GM18858 (cell line): ENCODE measurements around the gene RALGPS2.

ENCODE experiments used
- ATAC-seq: cut with Tn5 transposase; IDR thresholded peaks from one replicate; pipeline ENCODE4 v1.9.1; 2021; ENCODE audit not compliant: unreplicated experiment

RALGPS2 gene

GRCh38 chr1:178862864-178863263 lies 137.8 kb downstream of the RALGPS2 start:
- no peak for ATAC-seq

GRCh38 chr1:178864326-178864725 lies 139.3 kb downstream of the RALGPS2 start:
- ATAC-seq, result no peak

DNA sequence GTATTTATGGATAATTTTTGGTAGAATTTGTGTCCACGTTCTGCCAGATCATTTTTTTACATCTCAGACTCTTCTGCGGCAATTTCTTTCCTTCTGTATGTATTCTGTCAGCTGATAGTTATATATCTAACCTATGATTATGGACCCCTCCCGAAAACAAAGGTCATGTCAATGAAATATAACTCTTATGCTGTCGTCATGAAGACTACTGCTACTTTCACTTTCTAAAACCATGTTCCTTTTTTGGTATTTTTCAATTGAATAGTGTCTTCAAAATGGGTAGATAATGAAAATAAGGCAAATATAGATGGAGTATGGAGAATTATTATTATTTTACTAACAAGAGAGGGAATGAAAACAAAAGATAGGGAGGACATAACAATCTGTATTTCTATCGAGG lies 142.6 kb downstream of the RALGPS2 start:
- ATAC-seq, result no peak

GRCh38 chr1:178868706-178869105 lies 143.7 kb downstream of the RALGPS2 start:
- no peak for ATAC-seq

- no peak for ATAC-seq
These were observed 144.2 kb downstream of the RALGPS2 start for GRCh38 chr1:178869119-178869697.

- ATAC-seq, result no peak
These were observed 145.2 kb downstream of the RALGPS2 start for GRCh38 chr1:178870221-178870620.

DNA sequence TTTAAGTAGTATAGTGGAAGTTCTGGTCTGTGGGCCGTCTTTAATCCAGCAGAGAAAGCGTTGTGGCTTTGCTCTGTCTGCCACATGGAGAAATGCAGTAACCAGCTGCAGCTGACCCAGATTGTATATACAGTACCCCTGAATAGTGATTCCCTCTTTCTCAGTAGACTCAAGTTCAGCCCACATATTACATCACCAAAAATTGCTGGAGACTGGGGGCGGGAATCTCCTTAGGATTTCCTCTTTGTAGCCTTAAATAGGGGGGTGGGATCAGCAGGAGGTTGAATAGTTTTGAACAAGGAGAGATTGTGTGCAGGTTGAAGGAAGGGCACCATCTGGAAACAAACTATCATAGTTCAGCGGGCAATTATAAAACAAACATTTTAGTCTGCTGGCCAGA lies 145.9 kb downstream of the RALGPS2 start, which contains the start of gene ANGPTL1:
TSS of gene ANGPTL1 (minus strand) at position 134 of the 400 bp plus-strand sequence. CDS start 5,301 bp downstream, outside the sequence.
- ATAC-seq, result no peak

GRCh38 chr1:178871551-178872320 lies 146.7 kb downstream of the RALGPS2 start:
- no peak for ATAC-seq

DNA sequence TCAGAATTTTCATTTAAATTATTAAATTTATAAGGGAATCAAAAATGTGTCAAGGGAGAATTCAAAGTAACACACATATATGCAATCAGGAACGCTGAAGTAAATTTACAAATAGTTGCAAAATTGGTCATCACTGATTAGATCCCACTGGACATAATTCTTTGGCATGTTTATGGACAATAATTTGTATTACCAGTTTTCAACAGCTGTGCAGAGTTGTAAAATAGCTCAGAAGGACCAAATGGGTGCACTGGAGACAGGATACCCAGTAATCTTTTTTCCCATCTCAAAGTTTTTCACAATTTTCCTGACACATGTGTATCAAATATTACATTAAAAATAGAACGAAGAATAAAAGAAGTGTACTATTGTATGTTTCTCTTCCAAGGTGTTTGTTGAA lies 149.9 kb downstream of the RALGPS2 start:
- ATAC-seq, result no peak

GRCh38 chr1:178875936-178876335 lies 150.9 kb downstream of the RALGPS2 start:
- ATAC-seq, result no peak

DNA sequence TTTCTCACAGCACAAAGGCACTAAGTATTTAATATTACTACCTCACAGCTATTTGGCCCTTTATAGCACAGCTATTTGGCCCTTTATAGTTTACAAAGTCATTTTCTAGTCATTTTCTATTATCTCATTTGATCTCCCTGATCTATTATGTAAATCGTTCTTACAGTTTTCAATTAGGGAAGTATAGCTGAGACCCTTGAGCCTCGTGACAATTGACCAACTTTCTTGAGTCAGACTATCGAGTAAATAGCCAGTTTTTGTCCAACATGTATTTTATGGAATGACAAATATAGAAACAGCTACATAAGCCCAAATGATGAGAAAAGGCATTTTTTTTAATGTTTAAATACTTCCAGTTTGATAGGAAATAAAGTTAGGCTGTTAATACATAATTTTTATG lies 152.9 kb downstream of the RALGPS2 start:
- no peak for ATAC-seq

DNA sequence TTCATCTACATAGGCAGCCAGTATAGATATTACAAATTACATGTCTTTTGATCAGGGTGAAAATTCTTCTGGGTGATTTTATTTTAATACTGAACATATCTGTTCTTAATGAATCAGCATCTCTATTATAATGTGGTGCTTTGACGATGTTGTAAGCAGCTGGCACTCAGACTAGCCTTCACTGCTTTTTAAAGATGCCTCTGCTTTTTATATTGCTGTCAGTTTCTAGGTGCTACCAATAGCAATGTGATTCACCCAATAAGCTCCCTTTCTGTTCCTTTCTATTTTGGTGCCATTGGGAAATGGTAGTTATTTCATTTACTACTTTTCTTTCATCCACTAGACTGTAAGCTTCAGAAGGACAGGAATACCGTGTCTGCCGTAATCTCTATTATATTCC lies 156.9 kb downstream of the RALGPS2 start:
- no peak for ATAC-seq

DNA sequence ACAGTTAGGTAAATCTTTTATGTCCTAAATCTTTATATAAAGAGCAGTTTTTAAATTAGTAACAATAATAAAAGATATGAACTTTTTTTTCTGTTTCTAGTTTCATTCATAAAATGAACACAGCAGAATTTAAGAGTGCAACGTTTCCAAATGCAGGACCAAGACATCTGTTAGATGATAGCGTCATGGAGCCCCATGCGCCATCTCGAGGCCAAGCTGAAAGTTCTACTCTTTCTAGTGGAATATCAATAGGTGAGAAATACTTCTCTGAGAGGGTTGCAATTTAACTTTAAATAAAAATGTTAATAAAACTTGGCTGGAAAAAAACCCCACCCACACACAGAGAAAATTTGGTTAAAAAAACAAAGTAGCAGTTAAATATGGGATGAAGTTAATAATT lies 160.8 kb downstream of the RALGPS2 start:
- no peak for ATAC-seq

DNA sequence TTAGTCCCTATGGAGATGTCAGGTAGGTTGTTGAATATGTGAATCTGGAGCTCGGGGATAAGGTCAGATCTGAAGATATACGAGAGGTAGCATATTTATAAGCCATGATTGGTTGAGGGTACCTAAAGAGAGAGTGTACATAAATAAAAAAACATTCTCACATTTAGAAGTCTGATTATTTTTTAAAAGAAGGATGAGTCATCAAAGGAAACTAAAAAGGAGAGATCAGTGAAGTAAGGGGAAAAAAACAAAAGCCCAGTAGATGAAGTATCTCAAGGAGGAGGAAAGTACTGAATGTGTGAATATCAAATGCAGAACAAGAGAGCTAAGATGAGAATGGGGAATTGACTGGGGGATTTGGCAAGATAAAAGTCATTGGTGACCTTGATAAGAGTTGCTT lies 161.5 kb downstream of the RALGPS2 start:
- ATAC-seq, result no peak

- ATAC-seq, result no peak
These were observed 170.9 kb downstream of the RALGPS2 start for GRCh38 chr1:178895928-178896327.

DNA sequence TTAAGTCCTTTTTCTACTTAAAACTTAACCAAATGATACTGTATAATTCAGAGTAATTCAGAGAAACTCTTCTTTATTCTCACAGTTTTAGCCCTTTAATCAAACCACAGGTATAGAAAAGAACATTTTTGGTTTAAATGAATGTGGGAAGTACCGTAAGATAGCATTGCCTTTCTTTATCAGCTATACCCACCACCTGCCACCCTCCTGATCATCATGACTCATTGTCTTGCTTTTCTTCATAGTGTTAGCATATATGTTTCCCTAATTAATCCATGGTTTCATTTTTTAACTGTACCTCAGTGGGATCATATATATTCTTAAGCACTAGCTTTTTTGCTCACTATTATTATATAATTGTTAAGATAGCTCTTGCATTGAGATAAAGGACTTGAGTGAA lies 173.4 kb downstream of the RALGPS2 start:
- ATAC-seq, result no peak

- ATAC-seq, result no peak
These were observed 174.4 kb downstream of the RALGPS2 start for GRCh38 chr1:178899402-178899801.

GRCh38 chr1:178901482-178902125 lies 176.6 kb downstream of the RALGPS2 start:
- ATAC-seq, result no peak

DNA sequence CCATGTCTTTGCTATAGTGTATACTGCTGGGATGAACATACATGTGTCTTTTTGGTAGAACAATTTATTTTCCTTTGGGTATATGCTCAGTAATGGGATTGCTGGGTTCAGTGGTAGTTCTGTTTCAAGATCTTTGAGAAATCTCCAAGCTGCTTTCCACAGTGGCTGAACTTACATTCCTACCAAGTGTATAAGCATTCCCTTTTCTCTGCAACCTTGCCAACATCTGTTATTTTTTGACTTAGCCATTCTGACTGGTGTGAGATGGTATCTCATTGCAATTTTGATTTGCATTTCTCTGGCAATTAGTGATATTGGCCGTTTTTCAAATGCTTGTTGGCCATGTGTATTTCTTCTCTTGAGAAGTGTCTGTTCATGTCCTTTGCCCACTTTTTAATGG lies 183.3 kb downstream of the RALGPS2 start:
- ATAC-seq, result no peak

DNA sequence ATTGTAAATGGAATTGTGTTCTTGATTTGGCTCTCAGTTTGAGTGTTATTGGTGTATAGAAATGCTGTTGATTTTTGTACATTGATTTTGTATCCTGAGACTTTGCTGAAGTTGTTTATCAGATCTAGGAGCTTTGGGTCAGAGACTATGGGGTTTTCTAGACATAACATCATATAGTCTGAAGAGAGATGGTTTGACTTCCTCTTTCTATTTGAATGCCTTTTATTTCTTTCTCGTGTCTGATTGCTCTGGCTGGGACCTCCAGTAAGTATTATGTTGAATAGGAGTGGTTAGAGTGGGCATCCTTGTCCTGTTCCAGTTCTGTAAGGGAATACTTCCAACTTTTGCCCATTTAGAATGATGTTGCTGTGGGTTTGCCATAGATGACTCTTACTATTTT lies 185.0 kb downstream of the RALGPS2 start:
- no peak for ATAC-seq

GRCh38 chr1:178912597-178912996 lies 187.6 kb downstream of the RALGPS2 start:
- no peak for ATAC-seq
